Hepatocyte (in vitro differentiated cells): ENCODE results near the gene DAB1. TPM values are rescaled to one million over a fixed set of nuclear protein-coding genes. Genes with fewer than 3 reads are reported as not detected.

ENCODE experiments used
- DNase-seq: peaks from one replicate; pipeline ENCODE4 v3.0.0-alpha.2; 2016; ENCODE audit warnings: low spot score
- H2AFZ ChIP-seq: fragments of 200-600 bp; sonication (generic); 2 replicates; pipeline ENCODE4 v1.6.0; 2016; ENCODE audit warnings: antibody characterized with exemption, mild to moderate bottlenecking
- H3K27ac ChIP-seq: fragments of 200-600 bp; sonication (generic); 2 replicates; pipeline ENCODE4 v1.5.1; 2016; ENCODE audit warnings: mild to moderate bottlenecking
- H3K27me3 ChIP-seq: fragments of 200-600 bp; sonication (generic); 2 replicates; pipeline ENCODE4 v1.6.1; 2016
- H3K36me3 ChIP-seq: fragments of 200-600 bp; sonication (generic); replicated peaks from 2 replicates; pipeline ENCODE4 v1.5.1; 2016; ENCODE audit warnings: low read depth; ENCODE audit not compliant: insufficient read depth
- H3K4me1 ChIP-seq: fragments of 200-600 bp; sonication (generic); 2 replicates; pipeline ENCODE4 v1.5.1; 2016; ENCODE audit warnings: mild to moderate bottlenecking, moderate library complexity; ENCODE audit not compliant: insufficient read depth
- H3K4me2 ChIP-seq: fragments of 200-600 bp; sonication (generic); 2 replicates; pipeline ENCODE4 v1.6.0; 2016
- H3K4me3 ChIP-seq: fragments of 200-600 bp; sonication (generic); 2 replicates; pipeline ENCODE4 v1.5.1; 2016; ENCODE audit warnings: mild to moderate bottlenecking
- H3K79me2 ChIP-seq: fragments of 200-600 bp; sonication (generic); 2 replicates; pipeline ENCODE4 v1.6.0; 2017; ENCODE audit warnings: mild to moderate bottlenecking
- H3K9me2 ChIP-seq: fragments of 200-600 bp; sonication (generic); replicated peaks from 2 replicates; pipeline ENCODE4 v1.6.0; 2017; ENCODE audit warnings: mild to moderate bottlenecking; ENCODE audit not compliant: insufficient read depth
- H3K9me3 ChIP-seq: fragments of 200-600 bp; sonication (generic); 2 replicates; pipeline ENCODE4 v1.5.1; 2016; ENCODE audit warnings: low read depth, mild to moderate bottlenecking
- H4K20me1 ChIP-seq: fragments of 200-600 bp; sonication (generic); 2 replicates; pipeline ENCODE4 v1.6.0; 2016; ENCODE audit warnings: mild to moderate bottlenecking; ENCODE audit not compliant: insufficient read depth, poor library complexity, severe bottlenecking
- EZH2 ChIP-seq: fragments of 200-600 bp; sonication (generic); IDR thresholded peaks from 2 replicates; pipeline ENCODE4 v1.6.1; 2016; ENCODE audit warnings: antibody characterized with exemption, mild to moderate bottlenecking, borderline replicate concordance
- EZH2phosphoT487 ChIP-seq: fragments of 200-600 bp; sonication (generic); IDR thresholded peaks from one replicate; pipeline ENCODE4 v1.6.1; 2018; ENCODE audit warnings: antibody characterized with exemption, mild to moderate bottlenecking, low read depth, moderate library complexity; ENCODE audit not compliant: unreplicated experiment, severe bottlenecking
- whole genome bisulfite sequencing: methylation state at CpG from one replicate; pipeline ENCODE4 v1.1.6; 2016; ENCODE audit warnings: low lambda C conversion rate; ENCODE audit errors: missing lambda C conversion rate; 5-methylcytosine and 5-hydroxymethylcytosine counted together
- polyA plus RNA-seq: library from polyadenylated mRNA; unstranded; fragments of >200 nt; fragmentation: Nextera tagmentation; extraction: Ambion mirVana; gene quantifications from 2 replicates; pipeline ENCODE4 v1.2.1, GENCODE V29; 2016
- total RNA-seq: library from RNA; depleted of rRNA; stranded (reverse); fragments of >200 nt; gene quantifications from 2 replicates; pipeline ENCODE4 v1.2.3, GENCODE V29; 2014
- TF ChIP-seq, protein P1 (sequence below): fragments of 200-600 bp; sonication (generic); IDR thresholded peaks from 2 replicates; pipeline ENCODE4 v1.5.1; 2016; ENCODE audit warnings: antibody characterized with exemption, mild to moderate bottlenecking; ENCODE audit not compliant: poor library complexity

DAB1 gene
- total and polyA plus RNA-seq, 2 experiments from 2014 or later: 19.5 to 37.6 TPM

GRCh38 chr1:57132993-57133622 lies 290.8 kb downstream of the DAB1 start:
- 76% methylated on average over 4 of the region's 4 CpGs for WGBS
- Histone ChIP-seq H3K79me2 (no peaks in the 10 kb centered on the region), H3K27me3 (no peaks in the 10 kb centered on the region), H3K27ac (no peak overlapping the region), H3K36me3 (no peaks in the 10 kb centered on the region), H3K4me2 (no peak overlapping the region), H3K4me1 (no peaks in the 10 kb centered on the region), H4K20me1 (no peaks in the 10 kb centered on the region), H3K9me3 (no peaks in the 10 kb centered on the region), H3K4me3 (no peak overlapping the region), H2AFZ (no peak overlapping the region), H3K9me2 (no peaks in the 10 kb centered on the region)
- no peak for TF ChIP-seq EZH2
- TF ChIP-seq, protein P1, sequence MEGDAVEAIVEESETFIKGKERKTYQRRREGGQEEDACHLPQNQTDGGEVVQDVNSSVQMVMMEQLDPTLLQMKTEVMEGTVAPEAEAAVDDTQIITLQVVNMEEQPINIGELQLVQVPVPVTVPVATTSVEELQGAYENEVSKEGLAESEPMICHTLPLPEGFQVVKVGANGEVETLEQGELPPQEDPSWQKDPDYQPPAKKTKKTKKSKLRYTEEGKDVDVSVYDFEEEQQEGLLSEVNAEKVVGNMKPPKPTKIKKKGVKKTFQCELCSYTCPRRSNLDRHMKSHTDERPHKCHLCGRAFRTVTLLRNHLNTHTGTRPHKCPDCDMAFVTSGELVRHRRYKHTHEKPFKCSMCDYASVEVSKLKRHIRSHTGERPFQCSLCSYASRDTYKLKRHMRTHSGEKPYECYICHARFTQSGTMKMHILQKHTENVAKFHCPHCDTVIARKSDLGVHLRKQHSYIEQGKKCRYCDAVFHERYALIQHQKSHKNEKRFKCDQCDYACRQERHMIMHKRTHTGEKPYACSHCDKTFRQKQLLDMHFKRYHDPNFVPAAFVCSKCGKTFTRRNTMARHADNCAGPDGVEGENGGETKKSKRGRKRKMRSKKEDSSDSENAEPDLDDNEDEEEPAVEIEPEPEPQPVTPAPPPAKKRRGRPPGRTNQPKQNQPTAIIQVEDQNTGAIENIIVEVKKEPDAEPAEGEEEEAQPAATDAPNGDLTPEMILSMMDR: no peak
- no peak for TF ChIP-seq EZH2phosphoT487
- no peak for DNase-seq

- Histone ChIP-seq H4K20me1 (no peaks in the 10 kb centered on the region), H2AFZ (no peak overlapping the region), H3K27ac (no peak overlapping the region), H3K9me2 (no peaks in the 10 kb centered on the region), H3K4me1 (no peaks in the 10 kb centered on the region), H3K4me3 (no peak overlapping the region), H3K9me3 (no peaks in the 10 kb centered on the region), H3K27me3 (no peaks in the 10 kb centered on the region), H3K4me2 (no peak overlapping the region), H3K36me3 (no peaks in the 10 kb centered on the region), H3K79me2 (no peaks in the 10 kb centered on the region)
- TF ChIP-seq EZH2phosphoT487: no peak
- TF ChIP-seq EZH2: no peak
- TF ChIP-seq, protein P1: no peak
- WGBS: 86% methylated on average over 3 of the region's 3 CpGs
- no peak for DNase-seq
These were observed 292.0 kb downstream of the DAB1 start for GRCh38 chr1:57131701-57132394.

- Histone ChIP-seq H3K4me2 (no peak overlapping the region), H3K4me1 (no peaks in the 10 kb centered on the region), H3K27me3 (no peaks in the 10 kb centered on the region), H3K79me2 (no peaks in the 10 kb centered on the region), H3K9me2 (no peaks in the 10 kb centered on the region), H4K20me1 (no peaks in the 10 kb centered on the region), H3K27ac (no peak overlapping the region), H2AFZ (no peak overlapping the region), H3K9me3 (no peaks in the 10 kb centered on the region), H3K36me3 (no peaks in the 10 kb centered on the region), H3K4me3 (no peak overlapping the region)
- 52% methylated on average over 1 of the region's 1 CpG for WGBS
- TF ChIP-seq, protein P1: no peak
- TF ChIP-seq EZH2 (no peak), EZH2phosphoT487 (no peak)
- DNase-seq: no peak
These were observed 292.6 kb downstream of the DAB1 start for GRCh38 chr1:57131257-57131656.
